Measurements from ENCODE around the gene MYBPH.

The MYBPH gene

DNA sequence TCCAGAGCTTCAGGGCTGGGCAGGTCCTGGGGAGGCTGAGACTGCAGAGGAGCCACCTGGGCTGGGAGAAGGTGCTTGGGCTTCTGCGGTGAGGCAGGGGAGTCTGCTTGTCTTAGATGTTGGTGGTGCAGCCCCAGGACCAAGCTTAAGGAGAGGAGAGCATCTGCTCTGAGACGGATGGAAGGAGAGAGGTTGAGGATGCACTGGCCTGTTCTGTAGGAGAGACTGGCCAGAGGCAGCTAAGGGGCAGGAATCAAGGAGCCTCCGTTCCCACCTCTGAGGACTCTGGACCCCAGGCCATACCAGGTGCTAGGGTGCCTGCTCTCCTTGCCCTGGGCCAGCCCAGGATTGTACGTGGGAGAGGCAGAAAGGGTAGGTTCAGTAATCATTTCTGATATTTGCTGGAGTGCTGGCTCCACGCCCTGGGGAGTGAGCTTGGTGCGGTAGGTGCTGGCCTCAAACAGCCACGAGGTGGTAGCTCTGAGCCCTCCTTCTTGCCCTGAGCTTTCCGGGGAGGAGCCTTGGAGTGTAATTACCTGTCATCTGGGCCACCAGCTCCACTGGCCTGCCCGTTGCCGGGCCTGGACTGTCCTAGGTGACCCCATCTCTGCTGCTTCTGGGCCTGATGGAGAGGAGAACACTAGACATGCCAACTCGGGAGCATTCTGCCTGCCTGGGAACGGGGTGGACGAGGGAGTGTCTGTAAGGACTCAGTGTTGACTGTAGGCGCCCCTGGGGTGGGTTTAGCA lies 9.3 kb downstream of the MYBPH start:
- DNase-seq (ENCODE audit: low read depth in 2 of 2): no peak

DNA sequence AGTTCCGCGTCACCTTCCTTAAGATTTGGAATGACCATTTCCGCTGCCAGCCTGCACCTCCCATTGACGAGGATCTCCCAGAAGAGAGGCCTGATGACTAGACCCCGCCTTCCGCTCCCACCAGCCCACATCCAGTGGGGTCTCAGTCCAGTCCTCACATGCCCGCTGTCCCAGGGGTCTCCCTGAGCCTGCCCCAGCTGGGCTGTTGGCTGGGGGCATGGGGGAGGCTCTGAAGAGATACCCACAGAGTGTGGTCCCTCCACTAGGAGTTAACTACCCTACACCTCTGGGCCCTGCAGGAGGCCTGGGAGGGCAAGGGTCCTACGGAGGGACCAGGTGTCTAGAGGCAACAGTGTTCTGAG lies 9.8 kb downstream of the MYBPH start:
- DNase-seq (ENCODE audit: low read depth in 2 of 2): no peak

DNA sequence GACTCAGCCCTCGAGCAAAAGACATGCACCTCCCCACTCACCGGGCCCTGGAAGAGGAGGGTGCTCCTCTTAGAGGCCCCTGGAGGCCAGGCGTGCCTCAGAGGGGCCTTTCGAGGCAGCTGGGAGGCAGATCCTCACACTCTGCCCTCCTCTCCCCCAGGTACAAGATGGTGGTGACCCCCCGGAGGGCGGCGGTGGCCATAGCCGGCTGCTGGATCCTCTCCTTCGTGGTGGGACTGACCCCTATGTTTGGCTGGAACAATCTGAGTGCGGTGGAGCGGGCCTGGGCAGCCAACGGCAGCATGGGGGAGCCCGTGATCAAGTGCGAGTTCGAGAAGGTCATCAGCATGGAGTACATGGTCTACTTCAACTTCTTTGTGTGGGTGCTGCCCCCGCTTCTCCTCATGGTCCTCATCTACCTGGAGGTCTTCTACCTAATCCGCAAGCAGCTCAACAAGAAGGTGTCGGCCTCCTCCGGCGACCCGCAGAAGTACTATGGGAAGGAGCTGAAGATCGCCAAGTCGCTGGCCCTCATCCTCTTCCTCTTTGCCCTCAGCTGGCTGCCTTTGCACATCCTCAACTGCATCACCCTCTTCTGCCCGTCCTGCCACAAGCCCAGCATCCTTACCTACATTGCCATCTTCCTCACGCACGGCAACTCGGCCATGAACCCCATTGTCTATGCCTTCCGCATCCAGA lies 10.4 kb downstream of the MYBPH start:
- no peak for DNase-seq (ENCODE audit: low read depth in 2 of 2)

DNA sequence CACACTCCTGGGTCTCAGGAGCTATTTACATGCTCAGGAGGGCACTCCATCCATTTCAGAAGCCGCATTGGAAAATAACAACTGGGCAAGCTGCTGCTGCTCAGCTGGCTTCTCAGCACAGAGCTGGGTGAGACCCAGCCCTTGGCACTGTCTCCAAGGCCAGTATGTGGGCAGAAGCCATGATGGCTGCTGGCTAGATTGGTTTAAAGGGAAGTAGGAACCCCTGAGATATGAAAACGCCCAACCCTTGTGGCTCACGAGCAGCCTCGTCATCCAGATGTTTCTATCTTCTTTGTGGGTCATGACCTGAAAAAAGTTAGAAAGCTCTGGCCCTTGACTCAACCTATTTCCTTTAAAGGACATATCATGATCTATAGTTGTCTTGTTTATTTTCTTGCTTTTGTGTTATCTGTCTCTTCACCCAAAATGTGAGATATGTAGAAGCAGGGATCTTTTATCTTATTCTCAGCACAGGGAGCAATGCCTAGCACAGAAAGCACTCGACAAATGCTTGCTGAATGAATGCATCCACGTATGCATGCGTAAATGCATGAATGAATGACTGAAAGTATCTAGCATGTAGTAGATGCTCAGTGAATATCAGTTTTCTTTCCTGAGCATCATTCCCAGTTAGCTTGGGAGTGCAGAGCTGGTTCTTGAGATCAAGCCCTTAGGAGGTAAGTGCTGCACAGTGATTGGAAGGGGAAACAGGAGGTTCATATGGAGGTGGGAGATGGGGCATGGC lies 11.6 kb downstream of the MYBPH start:
- DNase-seq (ENCODE audit: low read depth in 2 of 2): no peak

DNA sequence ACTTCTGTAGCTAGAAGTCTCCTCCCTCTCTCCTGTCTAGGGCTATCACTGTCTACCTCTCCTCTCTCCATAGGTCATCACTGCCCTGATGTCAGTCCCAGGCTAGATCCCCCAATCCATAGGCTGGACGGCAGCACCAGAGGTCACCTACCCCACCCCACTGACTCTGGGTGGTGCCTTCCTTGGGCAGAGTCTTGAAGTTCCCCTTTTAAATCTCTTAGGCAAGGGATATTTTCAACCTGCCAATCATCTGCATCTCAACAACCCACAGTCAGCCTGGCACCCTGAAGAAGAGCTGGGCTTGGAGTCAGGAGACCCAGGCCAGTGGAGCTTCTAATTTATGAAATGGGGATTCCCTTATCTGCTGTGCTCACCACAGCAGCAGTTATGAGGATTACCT lies 13.2 kb downstream of the MYBPH start:
- no peak for DNase-seq (ENCODE audit: low read depth in 2 of 2)

DNA sequence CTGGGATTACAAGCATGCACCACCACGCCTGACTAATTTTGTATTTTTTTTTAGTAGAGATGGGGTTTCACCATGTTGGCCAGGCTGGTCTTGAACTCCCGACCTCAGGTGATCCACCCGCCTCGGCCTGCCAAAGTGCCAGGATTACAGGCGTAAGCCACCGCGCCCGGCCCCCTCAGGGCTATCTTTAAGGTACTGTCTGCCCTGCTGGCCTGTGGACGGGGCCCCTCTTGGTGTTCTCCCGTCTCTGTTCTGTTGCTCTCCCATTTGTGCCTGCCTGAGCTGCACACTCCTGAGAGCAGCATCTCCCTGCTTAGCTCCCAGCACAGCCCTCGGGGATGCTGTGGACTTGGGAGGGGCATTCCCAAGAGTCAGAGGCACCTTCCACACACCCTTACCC lies 13.9 kb downstream of the MYBPH start:
- no peak for DNase-seq (ENCODE audit: low read depth in 2 of 2)

DNA sequence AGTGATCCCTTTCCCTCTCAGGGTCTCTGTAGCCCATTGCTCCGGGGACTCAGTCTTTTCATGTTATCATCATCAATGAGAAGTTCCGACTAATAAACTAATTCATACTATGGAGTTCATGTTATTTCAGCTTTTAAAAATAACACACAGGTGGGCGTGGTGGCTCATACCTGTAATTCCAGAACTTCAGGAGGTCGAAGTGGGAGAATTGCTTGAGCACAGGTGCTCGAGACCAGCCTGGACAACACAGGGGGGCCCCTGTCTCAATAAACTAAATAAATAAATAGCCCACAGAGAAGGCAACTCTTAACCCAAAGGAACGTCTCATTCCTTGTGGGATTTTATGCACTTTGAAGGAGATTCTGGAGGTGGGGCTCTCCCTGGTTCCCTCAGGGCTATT lies 14.5 kb downstream of the MYBPH start:
- DNase-seq (ENCODE audit: low read depth in 2 of 2): no peak

DNA sequence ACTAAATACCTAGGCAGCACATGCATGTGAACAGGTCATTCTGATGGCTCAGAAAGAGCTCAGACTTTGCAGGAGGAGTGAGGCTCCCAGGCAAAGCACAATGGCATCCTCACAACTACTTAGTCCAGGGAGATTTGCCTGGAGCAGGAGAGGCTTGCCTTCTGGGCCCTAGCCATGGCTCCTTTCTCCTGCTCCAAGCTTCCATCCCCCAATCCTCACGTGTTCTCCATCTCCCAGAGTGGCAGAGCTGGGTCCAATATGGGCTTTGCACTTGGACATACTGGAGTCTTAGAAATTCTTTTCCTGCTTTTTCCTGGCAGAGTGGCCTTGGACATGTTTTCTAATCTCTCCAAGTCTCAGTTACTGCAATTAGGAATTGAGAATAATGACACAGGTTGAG lies 15.8 kb downstream of the MYBPH start:
- DNase-seq (ENCODE audit: low read depth in 2 of 2): no peak

DNA sequence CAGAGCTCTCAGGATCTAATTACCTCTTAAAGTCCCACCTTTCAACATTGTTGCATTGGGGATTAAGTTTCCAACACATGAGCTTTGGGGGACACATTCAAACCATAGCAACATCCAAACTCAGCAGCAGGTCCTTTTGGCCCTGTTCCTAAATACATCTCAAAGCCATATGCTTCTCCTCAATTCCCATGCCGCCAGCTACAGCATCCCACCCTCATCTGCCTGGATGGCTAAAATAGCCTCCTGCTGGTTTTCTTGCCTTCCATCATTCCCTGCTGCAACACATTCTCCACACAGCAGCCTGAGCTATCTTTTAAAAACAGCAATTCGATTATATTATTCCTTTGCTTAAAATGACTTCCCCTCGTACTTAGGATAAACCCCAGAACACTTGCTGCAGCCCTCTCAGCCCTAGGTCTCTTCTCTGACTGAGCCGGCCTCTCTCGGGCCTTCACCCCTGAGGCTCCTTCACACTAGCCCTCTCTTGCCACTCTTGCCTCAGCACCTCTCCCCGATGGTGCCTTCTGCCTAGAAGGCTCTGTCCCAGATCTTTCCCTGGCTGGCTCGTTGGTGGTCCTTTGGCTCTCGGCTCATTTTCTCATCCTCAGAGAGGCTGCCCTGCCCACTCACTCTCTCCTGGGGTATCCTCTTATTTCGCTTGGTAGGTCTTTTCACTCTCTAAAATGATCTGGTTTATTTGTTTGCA lies 16.5 kb downstream of the MYBPH start:
- DNase-seq (ENCODE audit: low read depth in 2 of 2): no peak

DNA sequence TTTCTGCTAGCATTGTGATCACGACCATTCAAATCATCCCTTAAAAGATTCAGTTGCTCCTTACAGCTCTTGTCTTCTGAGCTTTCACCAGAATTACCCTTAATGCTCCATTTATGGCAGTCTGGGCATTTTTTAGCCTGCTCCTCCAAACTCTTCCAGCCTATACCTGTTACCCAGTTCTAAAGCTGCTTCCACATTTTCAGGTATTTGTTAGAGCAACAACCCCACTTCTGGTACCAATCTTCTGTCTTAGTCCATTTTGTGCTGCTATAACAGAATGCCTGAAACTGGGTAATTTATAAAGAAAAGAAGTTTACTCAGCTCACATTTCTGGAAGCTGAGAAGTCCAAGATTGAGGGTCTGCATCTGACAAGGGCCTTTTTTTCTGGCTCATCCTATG lies 17.2 kb downstream of the MYBPH start:
- DNase-seq (ENCODE audit: low read depth in 2 of 2): no peak

DNA sequence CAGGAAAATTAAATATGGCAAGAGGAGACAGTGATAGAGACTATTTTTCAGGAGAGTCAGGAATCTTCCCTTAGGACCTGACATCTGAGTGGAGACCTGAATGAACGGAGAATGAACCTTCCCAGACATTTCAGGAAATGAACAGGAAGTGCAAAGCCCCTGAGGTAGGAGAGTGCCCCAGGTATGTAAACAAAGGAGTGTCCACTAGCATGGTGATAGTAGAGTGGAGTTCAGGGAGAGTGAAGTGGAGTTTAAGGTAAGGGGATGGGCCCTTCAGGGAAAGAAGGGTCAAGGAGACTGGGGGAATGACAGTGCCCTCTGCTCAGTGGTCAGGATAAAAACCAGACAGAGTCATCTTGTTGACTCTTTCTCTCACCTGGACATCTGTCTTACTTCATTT lies 19.3 kb downstream of the MYBPH start:
- no peak for DNase-seq (ENCODE audit: low read depth in 2 of 2)

DNA sequence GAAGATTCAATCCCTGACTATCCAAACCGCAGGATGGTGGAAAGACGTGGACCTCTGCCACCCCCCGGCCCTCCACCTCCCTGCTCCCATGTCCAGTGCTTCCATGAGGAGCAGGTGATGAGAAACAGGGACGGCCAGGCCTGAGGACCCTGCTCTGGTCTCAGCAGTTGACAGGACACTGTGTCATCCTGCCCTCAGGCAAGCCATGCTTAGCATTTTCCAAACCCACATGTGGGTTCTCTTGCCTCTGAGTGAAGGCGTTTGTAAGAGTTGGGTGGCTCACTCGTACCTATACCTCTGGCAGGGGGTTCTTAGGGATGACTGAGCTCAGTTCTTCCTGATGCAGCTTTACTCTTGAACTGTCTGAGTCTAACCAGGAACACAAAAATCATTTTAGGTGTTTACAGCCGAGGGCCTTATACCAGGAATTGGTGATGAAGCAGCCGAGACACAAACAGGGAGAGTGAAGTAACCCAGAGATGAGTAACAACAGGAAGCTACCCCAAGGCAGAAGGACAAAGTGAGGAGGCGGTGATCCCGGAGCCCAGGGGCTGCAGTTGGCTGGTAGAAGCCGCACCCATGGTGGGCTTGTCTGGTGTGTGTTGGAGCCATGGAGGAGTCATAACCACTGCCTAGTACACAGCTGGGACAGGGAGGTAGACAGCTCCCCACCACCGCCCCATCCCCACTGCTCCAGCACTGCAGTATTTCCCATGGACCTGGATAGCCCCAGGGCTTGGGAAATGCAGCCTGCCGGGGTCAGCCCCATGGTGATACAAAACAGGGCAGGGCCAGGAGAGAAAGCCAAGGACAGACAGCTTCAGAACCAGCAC lies 21.4 kb downstream of the MYBPH start:
- DNase-seq (ENCODE audit: low read depth in 2 of 2): no peak

DNA sequence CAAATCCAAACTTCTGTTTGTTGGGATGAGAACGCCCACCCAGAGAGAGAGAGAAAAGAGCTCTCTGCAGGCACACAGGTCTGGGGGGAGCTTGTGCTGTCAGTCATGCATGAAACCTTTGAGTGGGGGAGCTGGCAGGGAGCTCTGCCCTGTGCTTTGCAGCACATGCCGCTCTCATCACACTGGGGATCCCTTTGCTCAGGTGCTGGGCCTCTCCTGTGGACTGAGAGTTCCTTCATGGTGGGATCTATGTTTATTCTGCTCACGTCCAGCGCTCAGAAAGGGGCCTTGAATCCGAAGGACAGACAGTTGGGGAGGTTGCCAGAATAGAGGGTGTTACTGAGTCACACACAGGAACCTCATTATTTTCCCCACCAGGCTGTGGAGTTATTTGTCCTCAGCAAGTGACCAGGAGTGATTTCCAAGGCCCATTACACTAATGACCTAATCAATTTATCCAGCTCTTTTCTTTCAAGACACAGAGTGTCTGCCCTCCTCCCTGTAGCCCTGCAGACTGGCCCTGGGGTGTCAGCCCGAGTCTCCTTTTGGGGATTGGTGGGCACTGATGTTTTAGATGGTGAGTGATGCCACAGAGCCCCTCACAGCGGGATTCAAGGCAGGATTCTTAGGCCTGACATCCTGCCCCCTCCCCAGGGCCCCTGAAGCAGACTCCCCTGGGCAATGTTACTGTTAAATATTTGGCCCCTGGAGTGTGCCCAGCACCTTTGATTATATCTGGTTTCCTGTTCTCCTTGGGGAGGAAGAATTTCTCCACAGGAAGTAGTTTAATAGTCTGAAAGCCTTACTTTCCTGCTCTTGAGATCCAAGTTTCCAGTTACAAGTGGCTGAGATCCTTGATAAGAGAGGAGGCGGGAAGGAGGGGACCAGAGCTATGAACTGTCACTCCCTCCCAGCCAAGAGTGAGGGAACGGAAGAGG lies 22.3 kb downstream of the MYBPH start:
- no peak for DNase-seq (ENCODE audit: low read depth in 2 of 2)

DNA sequence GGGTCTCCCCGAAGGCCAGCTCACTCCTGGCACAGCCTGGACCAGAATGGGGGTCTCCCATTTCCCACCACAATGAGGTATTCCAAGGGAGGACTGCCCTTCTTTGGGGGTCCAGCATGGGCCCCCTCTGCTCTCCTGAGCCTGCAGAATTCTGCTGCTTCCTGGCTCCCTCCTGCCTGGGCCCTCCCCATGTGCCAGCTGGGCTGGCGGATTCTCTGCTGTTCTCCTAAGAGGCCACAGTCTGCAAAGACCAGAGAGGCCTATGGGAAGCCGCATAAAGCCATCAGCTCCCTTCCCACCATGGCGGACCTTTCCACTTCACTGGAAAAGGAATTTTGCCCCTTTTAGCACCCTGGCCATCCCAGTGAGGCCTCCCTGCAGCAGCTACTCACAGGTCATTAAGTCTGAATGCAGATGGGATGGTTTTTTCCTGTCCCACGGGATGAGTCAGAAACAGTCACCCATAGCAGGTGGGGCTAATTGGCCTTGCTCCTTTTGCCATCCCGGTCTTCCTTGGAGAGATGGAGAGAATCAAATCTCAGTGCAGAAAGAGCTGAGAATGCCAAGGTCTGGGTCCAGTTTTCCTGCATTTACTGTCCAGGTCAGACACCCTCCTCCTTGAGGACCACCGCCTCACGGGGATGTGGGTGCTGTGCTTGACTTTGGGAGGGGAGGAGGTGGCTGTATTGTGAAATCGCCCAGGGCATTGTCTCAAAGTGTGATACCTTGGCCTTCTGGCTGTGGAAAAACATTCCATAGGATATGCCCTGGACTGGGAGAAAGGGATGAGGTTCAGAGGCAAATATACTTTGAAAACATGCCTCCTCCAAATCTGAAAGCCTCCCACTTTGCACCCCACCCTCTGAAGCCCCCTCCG lies 23.2 kb downstream of the MYBPH start:
- DNase-seq (ENCODE audit: low read depth in 2 of 2): peak in 1 of 2 experiments; percentile 13

DNA sequence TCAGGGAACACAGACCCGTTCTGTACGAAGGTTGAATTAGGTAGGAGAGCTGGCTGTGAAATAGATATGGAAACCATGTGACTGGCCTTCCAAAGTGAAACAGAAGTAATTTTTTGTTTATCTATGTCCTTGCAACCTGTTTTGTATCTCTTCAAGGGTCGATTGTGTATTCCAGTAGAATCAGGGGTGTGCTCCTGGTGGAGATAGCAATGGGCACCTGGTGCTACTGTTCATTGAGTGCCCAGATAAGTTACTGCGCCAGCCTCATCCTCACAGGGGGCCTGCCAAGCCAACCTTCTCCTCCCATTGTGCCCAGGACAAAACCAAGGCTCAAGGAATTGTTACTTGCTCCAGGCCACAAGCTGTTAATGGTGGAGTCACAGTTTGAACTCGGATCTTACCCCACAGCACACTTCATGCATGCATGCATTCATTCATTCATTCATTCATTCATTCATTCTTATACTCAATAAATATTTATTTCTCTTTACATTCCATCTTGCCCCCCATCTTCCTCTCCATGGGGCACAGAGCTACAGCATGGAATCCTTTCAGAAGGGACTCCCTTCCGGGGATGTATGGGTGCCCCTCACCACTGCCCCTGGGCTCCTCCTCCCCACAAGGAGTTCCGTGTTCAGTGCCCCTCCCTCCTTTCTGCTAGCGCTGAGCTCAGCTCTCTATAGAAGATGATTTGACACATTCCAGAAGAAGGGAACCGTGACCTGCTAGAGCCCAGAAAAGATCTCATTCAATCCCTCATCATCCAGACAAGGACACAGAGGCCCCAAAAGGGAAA lies 24.1 kb downstream of the MYBPH start:
- no peak for DNase-seq (ENCODE audit: low read depth in 2 of 2)

DNA sequence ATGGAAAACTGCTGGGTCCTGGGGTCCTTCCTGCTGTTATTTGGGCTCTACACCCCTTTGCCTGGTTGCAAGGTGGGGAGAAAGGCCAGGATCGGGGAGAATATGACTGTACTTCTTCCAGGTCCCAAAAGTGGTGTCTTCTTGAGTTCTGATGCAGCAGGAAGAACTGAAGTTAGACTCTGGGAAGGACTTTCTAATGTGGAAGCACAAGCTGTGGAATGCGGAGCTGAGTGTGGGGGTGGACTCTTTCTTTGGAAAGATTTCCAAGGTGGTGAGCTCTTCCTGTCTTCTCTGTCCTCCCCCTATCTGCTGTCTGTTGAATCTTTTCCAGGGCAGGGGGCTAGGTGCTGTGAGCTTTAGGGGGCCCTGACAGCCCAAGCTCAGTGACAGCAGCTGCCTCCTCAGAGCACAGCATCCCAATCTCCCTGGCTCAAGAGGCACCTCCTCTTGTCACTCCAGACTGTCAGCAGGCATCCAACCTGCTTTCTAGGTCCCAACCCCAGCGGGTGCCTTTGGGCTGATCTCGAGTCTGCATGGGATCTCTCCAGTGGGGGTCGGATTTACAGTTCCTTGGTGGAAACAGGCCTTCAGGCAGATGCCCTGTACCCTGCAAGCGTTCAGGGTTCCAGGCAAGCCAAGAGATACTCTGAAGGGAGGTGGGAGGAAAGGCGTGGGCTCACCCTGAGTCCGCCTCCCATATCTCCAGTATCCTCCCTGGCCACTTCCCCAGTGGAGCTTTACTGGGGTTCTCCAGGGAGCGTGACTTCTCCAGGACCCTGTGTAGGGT lies 24.9 kb downstream of the MYBPH start:
- no peak for DNase-seq (ENCODE audit: low read depth in 2 of 2)

DNA sequence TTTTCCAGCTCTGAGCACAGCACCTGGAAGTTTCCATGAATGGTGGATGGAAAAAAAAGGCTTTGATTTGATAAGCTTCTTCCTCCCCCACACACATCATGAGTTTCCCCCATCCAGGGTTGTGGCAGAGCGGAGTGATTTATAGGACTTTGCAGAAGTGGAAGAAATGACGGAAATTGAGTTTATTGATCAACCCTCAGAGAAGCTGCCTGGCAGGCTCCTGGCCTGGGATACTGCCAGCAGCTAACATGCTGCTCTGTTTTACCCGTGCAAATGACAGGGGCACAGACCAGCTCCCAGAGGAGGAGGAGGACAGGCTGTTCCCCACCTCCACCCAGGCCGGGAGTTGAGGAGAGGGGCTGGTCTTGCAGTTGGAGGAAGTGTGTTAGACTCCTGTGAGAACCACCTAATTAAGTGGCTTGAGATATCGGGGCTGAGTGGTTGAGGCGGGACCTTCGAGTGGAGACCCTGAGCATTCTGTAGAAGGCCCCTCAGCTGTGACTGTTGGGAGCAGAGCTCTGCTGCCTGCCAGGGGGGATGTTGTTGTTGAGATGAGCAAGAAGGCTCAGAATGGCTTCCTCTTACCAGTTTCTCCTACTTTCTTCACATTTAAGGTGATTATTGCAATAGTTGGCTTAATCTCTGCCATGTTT lies 26.3 kb downstream of the MYBPH start:
- no peak for DNase-seq (ENCODE audit: low read depth in 2 of 2)
